PC-9 (cell line): ENCODE data around the gene TRAPPC10.

ENCODE experiments used
- CTCF ChIP-seq: fragments of 200-600 bp; sonication (generic); conservative IDR thresholded peaks from 2 replicates; pipeline ENCODE4 v1.6.1; 2017; ENCODE audit warnings: mixed run types, antibody characterized with exemption, mild to moderate bottlenecking, moderate library complexity
- EZH2 ChIP-seq: fragments of 200-600 bp; sonication (generic); IDR thresholded peaks from 2 replicates; pipeline ENCODE4 v1.8.0; 2017; ENCODE audit warnings: antibody characterized with exemption, low read depth

- TF ChIP-seq CTCF (no peak), EZH2 (no peak)
Observed at GRCh38 chr21:43976661-43977060, 35.4 kb upstream of the TRAPPC10 start.
